GM18951 (cell line): ENCODE results near the gene SPINT3.

Experiments
- POLR2A ChIP-seq: IDR thresholded peaks from 4 replicates; pipeline ENCODE4 v1.6.1; 2011; ENCODE audit warnings: mild to moderate bottlenecking; ENCODE audit not compliant: insufficient read length, insufficient read depth; ENCODE audit errors: extremely low read depth
- in situ Hi-C: fragments of 300-500 bp; cut with MboI; formaldehyde crosslinking; loops from one replicate; pipeline ENCODE4 v1.12.0; 2022; ENCODE audit warnings: low sequenced_read_pairs, mixed read lengths, inconsistent platforms; ENCODE audit not compliant: unreplicated experiment

Gene SPINT3

GRCh38 chr20:45463709-45464108 is 51.7 kb downstream of the SPINT3 start:
- in situ Hi-C loops, result no loop called here
- TF ChIP-seq POLR2A, result no peak

- in situ Hi-C loops, result no loop called here
These were observed 52.5 kb downstream of the SPINT3 start for GRCh38 chr20:45462711-45463509.

More at GRCh38 chr20:45462711-45463509, 52.5 kb downstream of the SPINT3 start:
- no peak for TF ChIP-seq POLR2A
